GM10248 (cell line): ENCODE results near the gene TMEM117.

Source experiments
- CTCF ChIA-PET: fragments of 300-600 bp; sonication (Branson Sonifier 250); formaldehyde crosslinking; extraction: SDS; loops from one replicate; lab custom pipeline; 2021; ENCODE audit warnings: antibody characterized with exemption; lab: Yijun Ruan, JAX
- POLR2A ChIA-PET: fragments of 350-650 bp; sonication (Branson Sonifier 250); formaldehyde crosslinking; extraction: SDS; loops from one replicate; lab custom pipeline; 2020; ENCODE audit warnings: antibody characterized with exemption; lab: Yijun Ruan, JAX
- DNase-seq: peaks from one replicate; pipeline ENCODE4 v3.0.0; 2012; ENCODE audit errors: extremely low spot score
- TF ChIP-seq, protein P1 (sequence below): IDR thresholded peaks from 2 replicates; pipeline ENCODE4 v1.5.1; 2012; ENCODE audit warnings: mild to moderate bottlenecking, low read depth; ENCODE audit errors: extremely low read depth, missing control alignments, control extremely low read depth

TMEM117 gene

DNA sequence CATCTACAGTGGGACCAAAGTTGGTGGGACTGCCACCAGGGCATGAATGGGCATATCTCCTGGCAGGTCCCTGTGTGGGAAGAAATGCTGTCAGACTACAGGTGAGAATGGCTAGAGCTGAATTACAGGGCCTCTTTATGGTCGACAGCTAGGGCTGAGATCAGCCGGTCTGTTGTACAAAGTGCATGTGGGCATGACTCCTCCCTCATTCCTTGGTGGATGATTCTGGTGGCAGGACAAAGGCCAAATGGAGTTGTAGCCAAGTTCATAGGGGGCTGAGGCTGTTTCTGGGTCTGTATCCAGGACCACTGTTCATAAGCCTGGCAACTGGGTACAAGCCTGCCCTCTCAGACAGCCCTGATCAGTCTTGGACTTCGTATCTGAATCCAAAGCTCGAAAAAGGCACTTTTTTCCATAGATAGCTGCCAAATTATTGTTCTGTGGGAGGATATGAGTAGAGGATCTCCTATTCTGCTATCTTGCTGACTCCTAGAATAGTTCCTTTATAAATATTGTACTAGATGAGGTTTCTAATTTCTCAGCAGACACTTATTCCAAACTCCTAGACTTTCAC is 460.8 kb downstream of the TMEM117 start:
- DNase-seq: no peak
- ChIA-PET POLR2A (no interaction called here), CTCF (interaction anchor here (1.2 kb wide), 1 partner anchor 20 kb away, joined by 3 read pairs; no protein-coding TSS in a partner anchor)
- TF ChIP-seq, protein P1, sequence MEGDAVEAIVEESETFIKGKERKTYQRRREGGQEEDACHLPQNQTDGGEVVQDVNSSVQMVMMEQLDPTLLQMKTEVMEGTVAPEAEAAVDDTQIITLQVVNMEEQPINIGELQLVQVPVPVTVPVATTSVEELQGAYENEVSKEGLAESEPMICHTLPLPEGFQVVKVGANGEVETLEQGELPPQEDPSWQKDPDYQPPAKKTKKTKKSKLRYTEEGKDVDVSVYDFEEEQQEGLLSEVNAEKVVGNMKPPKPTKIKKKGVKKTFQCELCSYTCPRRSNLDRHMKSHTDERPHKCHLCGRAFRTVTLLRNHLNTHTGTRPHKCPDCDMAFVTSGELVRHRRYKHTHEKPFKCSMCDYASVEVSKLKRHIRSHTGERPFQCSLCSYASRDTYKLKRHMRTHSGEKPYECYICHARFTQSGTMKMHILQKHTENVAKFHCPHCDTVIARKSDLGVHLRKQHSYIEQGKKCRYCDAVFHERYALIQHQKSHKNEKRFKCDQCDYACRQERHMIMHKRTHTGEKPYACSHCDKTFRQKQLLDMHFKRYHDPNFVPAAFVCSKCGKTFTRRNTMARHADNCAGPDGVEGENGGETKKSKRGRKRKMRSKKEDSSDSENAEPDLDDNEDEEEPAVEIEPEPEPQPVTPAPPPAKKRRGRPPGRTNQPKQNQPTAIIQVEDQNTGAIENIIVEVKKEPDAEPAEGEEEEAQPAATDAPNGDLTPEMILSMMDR: no peak

DNA sequence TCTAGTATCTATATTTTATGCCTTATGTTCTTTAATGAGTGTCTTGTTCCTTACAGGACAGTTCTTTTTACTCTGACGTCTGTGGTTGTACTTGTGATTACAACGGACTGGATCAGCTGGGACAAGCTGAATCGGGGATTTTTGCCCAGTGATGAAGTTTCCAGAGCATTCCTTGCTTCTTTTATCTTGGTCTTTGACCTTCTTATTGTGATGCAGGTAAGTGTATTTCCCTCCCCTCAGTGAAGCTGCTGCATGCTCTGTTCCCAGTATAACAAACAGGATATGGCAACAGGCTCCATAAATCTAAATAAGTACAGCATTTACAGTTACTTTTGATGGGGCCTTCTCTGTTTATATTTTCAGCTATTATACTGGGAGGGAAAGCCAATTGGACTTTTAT is 463.6 kb downstream of the TMEM117 start:
- no peak for DNase-seq
- TF ChIP-seq, protein P1: no peak
- ChIA-PET POLR2A (no interaction called here), CTCF (interaction anchor here (1.3 to 1.7 kb wide), 2 partner anchors 11 to 13 kb away, joined by 3 to 4 read pairs; no protein-coding TSS in a partner anchor)

DNA sequence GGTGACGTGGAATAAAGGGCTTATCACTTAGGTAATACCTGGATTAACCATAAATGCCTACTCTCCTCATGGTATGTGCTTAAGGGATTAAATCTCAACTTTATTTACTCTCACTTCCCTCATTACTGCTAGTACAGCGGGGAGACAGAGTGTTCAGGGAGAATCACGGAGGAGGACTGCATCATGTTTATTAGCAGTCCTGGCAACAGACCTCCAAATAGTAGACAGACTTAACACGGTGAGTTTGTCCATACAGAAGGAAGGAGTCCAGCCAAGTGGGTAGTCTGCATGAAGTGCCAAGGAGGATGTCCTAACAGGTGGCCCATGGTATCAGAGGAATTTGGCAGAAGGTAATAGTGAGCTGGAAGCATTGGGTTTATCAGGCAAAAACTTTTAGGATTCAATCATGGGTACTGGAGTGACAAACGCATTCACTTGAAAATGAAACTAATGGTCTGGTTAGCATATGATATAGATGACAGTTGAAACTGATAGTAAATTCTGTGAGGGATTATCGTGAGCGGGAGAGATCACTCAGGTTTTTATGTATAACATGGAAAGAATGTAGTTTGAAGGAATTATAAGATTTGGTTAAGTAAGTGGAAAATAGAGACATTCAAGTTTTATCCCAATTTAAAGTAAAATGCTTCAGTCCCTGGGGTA is 471.8 kb downstream of the TMEM117 start:
- CTCF ChIA-PET: interaction anchor here (1.2 to 2.4 kb wide), 3 partner anchors 9 to 31 kb away, joined by 3 to 11 read pairs (median 5); no protein-coding TSS in a partner anchor
- POLR2A ChIA-PET: no interaction called here
- no peak for DNase-seq
- TF ChIP-seq, protein P1: no peak

GRCh38 chr12:44313188-44313587 is 477.3 kb downstream of the TMEM117 start:
- CTCF ChIA-PET: interaction anchor here (1.4 to 1.6 kb wide), 3 partner anchors 9 to 14 kb away, joined by 3 read pairs; no protein-coding TSS in a partner anchor
- no peak for DNase-seq
- TF ChIP-seq, protein P1: no peak
- POLR2A ChIA-PET: no interaction called here

DNA sequence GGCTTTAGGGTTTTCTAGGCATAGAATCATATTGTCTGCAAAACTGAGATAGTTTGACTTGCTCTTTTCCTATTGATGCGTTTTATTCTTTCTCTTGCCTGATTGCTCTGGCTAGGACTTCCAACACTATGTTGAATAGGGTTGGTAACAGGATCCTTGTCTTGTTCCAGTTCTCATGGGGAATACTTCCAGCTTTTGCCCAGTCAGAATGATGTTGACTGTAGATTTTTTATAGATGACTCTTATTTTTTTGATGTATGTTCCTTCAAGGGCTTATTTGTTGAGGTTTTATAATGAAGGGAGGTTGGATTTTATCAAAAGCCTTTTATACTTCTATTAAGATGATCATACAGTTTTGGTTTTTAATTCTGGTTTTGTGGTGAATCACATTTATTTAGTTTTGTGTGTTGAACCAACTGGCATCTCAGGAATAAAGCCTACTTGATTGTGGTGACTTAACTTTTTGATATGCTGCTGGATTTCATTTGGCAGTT is 478.2 kb downstream of the TMEM117 start:
- no peak for DNase-seq
- TF ChIP-seq, protein P1: no peak
- ChIA-PET POLR2A (no interaction called here), CTCF (no interaction called here)

- DNase-seq: peak; percentile 22
- ChIA-PET POLR2A (no interaction called here), CTCF (interaction anchor here (1.1 to 2.7 kb wide), 12 partner anchors 9 to 193 kb away, joined by 3 to 11 read pairs (median 5); no protein-coding TSS in a partner anchor)
- TF ChIP-seq, protein P1: peak; percentile 58
Observed at GRCh38 chr12:44317651-44318126, 481.8 kb downstream of the TMEM117 start.
